GM19467 (cell line): ENCODE measurements around the gene LRRIQ3.

Experiments
- ATAC-seq: cut with Tn5 transposase; IDR thresholded peaks from one replicate; pipeline ENCODE4 v1.9.1; 2021; ENCODE audit warnings: mild to moderate bottlenecking, moderate library complexity; ENCODE audit not compliant: unreplicated experiment

The LRRIQ3 gene

DNA sequence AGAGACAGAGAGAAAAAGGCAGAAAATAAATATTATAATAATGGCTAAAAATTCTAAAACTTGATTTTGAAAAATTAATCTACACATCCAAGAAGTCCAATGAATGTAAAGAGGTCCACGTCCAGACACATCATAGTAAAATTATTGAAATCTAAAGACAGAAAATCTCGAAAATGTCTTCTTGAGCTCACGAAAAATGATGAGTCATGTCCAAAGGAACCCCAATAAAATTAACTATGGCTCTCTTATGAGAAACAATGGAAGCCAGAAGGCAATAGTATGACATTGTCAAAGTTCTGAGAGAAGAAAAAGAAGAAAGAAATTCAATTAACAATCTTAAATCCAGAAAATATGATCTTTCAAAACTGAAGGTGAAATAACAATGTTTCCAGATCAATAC is 84.6 kb downstream of the LRRIQ3 start:
- ATAC-seq, result no peak

DNA sequence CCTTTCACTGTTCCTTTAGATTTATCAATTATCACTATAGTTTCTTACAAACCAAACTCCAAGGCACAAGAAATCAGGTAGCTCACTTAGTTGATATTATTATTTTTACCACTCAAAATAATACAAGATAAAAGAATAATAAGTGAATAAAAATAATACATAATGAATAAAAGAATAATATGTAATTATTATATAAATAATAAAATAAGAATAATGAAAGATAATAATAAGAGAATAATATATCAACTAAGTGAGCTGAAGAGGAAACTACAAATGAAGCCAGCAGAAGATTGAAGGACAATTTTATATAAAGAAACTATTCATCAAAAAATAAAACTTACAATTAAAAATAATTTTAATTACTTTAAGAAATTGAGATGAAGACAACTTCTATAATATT is 90.6 kb downstream of the LRRIQ3 start:
- no peak for ATAC-seq

DNA sequence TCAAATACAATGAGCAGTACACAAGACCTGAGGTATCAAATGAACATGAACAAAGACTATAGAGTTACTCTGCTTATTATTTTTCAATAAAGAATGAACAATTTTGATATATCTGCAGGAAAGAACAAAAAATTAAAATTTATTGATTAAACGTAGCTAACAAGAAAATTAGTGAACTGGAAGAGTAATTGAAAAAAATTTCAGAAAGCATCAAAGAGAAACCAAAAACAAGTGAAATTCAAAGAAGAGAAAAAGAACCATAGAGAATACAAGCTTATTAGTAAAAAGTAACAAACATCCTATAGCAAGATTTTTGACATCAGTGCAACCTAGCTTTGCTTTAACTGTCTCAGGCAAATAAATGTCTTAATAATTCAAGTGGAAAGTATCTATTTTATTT is 106.6 kb downstream of the LRRIQ3 start:
- ATAC-seq, result no peak

DNA sequence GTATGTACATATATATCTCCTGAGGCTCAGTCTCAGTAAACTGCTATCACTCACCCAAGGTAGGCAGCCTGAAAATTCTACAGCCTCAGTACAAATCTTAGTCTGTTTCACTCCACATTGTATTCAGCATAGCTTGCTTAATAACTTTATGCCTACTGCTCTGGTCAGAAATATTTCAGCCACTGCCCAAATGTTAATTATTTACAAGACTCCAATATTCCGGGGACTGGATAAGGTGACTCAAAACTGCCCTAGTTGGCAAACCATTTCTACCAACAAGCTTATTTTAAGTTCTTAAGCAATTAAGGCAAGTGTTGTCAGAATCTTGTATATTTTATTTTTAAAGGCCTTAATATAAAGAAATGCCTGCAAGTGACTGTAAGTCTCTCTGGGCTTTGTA is 114.8 kb downstream of the LRRIQ3 start:
- no peak for ATAC-seq

DNA sequence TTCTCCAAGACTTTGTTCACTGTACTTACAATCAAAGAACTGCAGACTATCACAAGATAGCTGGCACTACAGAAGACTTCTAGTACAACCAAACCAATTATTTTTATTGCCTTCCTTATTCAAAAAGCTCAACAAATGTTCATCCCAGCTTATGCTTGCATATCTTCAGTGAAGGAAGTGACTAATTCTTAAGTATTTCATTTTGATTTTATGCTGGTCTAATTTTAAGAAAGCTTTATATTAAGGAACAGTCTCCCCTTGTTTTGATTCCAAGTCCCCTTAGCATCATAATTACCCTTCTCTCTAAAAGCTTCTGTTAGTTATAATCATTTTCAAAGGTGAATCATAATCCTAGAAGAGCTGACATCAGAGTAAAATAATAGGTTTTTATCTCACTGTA is 132.9 kb downstream of the LRRIQ3 start:
- ATAC-seq, result no peak

DNA sequence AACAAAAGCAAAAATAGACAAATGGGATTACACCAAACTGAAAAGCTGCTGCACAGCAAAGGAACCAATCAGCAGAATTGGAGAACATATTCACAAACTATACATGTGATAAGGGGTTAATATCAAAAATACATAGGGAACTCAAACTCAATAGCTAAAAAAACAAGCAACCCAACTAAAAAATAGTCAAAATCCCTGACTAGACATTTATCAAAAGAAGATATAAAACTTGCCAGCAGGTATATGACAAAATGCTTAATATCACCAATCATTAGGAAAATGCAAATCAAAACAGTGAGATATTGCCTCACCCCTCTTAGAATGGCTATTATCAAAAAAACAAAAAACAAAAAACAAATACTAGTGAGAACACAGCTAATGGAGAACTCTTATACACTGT is 140.3 kb downstream of the LRRIQ3 start:
- ATAC-seq, result no peak

DNA sequence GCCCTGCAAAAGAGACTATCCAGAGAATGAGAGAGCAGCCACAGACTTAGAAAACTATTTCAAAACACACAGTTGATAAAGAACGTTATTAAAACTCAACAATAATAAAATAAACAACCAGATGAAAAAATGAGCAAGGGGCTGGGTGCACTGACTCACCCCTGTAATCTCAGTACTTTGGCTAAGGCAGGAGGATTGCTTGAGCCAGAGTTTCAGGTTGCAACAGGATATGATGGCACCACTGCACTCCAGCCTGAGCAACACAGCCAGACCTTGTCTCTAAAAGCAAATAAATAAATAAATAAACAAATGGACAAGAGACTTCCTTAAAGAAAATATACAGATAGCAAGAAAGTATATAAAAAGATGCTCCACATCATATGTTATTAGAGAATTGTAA is 144.6 kb downstream of the LRRIQ3 start:
- ATAC-seq, result no peak

DNA sequence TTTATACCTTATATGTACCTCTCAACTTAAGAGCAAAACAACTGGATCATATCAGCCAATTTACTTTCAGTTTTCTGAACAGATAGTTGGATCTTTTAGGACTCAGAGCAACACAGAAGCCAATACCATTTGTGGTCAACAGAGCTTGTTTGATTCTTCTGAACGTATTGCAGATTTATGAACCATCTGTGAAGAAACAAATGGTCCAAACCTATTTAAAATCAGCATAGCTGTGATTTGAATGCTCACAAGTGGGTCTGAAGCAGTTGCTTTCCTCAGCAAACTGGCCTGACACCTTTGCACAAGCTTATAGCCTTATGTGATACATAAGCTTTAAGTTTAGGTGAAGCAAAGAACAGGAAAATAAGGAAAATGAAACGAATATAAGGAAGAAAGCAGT is 147.6 kb downstream of the LRRIQ3 start:
- no peak for ATAC-seq

DNA sequence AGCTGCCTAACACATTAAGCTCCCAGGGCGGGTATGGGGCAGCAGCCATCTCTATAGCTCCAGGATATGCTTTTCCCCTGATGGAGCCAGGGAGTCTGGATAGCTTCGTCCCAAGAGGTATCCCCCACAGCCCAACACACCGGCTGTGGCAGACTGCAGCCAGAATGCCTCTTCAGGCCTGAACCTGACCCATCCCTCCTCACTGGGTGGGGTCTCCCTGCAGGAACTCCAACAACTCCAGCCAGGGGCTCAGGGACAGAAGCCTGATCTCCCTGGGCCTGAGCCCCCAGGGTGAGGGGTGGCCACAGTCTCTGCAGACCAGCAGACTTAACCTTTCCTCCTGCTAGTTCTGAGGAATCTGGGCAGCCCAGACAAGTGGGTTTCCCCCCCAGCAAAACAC is 159.9 kb downstream of the LRRIQ3 start:
- no peak for ATAC-seq

DNA sequence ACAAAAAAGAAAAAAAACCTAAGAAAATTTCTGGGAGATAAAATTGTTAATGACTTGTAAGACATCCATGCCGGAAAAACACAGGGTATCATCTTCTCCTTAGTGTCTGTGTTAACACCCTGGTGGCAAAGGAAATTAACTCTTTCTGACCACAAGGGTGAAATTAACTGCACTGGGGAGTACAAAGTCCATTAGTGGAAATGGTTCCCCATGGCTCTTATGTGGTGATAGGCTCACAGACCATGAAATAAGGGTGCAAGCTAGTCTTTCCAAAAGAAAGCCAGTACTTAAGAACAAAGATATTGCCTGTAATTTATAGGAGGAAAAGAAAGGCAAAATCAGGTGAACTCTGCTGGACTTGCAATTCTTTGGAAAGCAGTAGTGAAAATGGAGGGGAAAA is 185.4 kb downstream of the LRRIQ3 start:
- no peak for ATAC-seq

DNA sequence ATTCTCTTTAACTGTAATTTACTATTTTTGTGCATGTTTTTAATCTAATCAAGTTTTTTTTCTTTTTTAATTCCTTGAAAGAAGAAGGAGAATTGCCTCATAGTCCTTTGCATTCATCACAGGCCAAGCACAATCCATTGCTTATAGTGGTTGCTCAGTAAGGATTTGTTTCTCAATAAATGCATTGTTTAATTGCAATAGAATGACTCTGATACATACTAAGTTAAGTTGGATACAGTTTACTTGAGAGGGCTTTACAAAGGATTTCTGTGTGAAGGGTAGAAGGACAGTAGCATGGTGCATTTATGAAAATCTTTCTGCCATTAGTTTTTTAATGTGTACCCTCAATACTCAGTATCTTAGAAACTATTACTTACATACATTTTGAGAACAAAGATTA is 186.2 kb downstream of the LRRIQ3 start:
- no peak for ATAC-seq

DNA sequence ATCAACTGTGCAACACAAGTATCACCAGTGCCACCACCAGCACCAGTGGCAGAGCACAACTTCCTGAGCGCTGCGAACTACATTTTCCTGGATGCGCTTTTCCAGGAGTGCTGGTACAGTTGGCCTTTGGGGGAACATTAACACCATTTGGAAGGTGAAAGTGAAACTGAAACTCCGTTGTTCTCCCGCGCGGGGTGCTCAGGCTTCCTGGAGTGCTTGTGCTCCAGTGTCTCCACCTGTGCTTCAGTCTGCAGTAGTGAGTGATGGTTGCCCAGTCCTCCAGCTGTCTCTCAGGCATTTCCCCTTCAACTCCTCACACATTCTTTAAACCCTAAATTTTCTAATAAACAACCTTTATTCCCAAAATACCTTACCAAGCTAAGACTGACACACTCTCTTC is 187.8 kb downstream of the LRRIQ3 start:
- ATAC-seq, result no peak

DNA sequence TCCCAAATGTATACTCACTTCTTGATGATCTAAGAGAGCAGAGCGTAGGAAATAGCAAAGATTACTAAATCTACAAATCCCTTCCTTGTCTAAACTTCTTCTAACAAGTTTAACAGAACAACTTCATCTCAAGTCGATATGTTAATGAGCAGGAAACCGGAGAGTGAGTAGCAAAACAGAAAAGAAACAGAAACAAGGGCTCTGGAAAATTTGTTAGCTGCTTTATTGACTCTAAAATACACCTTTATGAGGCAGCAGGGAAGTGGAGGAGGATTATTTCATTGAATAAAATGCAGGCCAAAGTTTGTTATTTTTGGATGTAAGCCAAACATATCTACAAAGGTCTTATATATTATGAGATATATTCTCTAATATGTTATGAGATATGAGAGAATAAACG is 192.4 kb downstream of the LRRIQ3 start:
- ATAC-seq, result no peak

DNA sequence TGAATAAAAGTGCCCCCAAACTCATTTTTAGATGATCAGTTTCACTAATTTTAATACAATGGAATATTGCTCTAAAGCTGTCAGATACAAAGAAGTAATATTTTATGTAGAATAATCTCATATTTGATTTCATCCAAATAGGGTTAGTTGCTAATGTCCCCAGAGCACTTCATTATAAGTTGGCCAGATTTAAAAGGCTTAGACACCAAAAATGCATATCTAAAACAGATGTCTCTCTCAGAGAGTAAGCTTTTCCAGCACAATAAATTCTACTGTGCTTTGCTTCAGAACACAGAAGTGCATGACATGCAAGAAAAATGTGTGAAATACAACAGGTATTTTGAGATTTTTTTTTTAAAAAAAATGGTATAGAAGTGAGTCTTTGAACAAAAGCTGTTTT is 194.2 kb downstream of the LRRIQ3 start:
- no peak for ATAC-seq

DNA sequence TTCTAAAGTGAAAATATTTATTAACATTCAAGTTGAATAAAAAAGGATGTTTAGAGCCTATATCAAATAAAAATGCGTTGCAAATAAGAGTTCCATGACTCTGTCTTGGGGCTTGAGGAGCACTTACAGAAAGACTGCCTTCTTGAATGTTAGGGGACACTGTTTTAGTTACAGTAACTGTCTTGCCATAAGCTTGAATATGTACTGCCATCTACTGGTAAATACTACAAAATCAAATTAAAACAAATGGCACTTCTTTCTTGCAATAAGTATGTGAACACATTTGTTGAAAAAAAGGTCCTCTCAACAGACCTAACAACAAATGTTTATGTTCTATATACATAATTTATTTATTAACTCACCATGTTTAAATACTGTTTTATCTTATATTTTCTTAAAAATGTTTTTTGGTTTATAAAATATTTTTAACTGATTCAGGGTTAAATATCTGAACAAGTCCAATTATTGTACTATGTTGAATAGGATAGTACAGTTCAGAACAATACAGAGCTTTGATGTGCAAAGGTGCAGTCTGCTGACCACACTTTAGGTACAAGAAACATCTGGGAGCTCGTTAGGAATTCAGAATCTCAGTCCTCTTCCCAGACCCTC is 199.5 kb downstream of the LRRIQ3 start:
- ATAC-seq, result no peak

DNA sequence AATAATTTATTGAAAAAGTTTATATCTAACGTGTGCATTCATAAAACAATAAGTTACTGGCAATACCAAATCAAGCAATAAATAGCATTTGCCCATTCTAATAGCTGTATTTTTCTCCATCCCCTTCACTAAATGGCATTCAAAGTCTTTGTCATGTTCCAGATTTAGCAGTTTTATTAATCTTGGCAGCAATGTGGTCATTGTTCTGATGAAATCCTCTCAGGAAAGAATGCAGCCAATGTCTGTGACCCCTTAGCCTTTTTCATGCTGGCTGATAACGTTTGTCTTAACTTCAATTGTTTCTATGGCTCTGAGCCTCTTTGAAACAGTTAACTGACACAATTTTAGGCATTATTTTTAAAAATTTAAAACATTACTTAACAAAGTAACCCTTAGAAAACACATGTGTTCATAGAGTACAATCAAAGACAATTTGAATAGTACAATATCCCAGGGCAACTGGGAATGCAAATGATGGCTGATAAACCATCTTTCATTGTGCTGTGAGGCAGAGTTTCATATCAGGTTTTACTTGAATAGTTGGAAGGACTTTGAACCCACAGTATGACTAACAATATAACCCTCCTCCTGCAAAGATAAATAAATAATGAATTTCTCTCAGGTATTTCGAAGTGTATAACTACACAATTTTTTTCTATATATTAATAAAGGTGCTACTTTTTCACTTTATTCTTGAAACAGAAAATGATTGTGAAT is 217.5 kb downstream of the LRRIQ3 start:
- no peak for ATAC-seq

DNA sequence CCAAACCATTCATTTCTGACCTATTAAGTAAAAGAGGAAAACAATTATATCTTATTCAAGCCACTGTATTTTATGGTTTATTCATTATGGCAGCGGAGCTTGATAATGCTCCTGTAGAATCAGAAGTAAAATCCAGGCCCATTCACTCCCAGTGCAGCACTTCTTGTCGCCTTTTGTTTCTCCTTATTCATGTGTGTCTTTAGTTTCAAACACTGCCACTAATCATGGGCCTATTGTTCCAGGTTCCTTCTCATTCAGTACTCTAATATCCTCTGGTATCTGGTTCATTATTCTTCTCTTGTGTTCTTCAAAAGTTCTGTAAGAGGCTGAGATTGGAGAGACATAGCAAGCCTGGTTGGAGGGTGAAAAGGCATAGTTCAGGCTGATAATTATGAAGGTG is 218.3 kb downstream of the LRRIQ3 start:
- no peak for ATAC-seq

DNA sequence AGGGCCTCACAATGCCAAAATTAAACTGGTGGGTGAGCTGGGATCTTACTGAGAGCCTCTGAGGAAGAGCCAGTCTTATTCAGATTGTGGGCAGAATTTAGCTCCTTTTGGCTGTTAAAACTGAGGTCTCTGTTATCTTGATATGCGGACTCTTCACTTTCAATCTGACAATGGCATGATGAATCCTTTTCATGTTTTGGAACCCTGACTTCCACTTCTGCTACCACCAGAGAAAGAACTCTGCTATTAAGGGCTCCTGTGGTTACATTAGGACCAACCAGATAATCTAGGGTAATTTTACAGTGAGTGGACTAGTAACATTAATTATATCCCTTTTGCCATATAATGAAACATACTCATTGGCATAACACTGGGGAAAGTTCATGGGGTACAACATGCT is 219.0 kb downstream of the LRRIQ3 start:
- no peak for ATAC-seq
